GM19238 (cell line): ENCODE measurements around the gene THRB.
"Not testable (repeated sequence)": the region's sequence is repeated elsewhere in the genome, so short reads cannot be mapped to it uniquely, and the experiment has no call there.

Source experiments
- DNase-seq: peaks from one replicate; pipeline ENCODE4 v3.0.0; 2011; ENCODE audit warnings: low spot score; ENCODE audit not compliant: insufficient read length

The THRB gene

DNA sequence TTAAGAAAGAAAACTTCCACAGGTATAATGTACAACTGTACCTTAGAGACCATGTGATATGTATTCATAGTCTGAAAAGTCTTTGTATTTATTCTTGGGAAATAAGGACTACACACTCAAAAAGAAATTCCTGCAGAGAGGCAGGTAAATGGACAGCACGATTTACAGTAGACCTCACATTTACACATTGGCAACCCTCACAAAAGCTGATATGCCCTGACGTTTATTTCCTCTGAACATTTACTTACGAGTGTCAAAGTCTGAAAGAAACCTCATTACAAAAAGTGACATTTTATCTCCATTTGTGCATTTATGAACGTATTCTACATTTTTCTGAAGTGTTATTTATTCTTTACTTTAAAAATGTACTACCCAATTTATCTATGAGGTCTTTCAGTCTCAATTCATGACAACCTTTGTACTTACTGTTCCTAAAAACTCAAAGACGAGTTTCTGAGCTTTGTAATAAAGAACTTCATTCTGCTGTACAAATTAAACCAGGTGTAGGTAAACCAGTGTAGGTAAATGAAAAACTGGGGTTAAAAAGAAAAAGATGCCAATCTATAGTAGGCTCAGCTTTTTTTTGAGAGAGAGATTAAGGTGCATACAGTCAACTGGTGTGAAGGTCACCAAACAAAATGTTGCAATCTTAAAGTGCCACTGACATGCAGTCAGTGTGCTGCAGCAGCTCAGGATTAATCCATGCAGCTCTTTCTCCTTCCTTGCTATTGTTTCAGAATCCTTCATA, 44.3 kb downstream of the THRB start:
- no peak for DNase-seq

DNA sequence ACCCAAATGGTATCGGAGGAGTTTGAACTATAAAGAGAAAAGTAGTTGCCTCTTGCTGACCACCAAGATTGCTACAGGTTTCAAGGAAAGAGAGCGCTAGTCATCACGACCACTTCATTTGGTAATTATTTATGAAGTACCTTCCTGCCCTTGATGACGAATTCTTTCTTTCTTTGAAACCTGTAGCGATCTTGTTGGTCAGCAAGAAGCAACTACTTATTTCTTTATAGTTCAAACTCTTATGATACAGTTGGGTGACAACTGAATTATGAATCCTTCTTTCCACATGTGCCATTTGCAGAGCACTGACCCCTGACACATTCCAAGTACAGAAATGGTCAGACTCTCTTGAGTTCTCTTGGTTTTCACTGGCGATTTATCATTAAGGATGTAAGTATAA, 46.8 kb downstream of the THRB start:
- DNase-seq, result no peak

DNA sequence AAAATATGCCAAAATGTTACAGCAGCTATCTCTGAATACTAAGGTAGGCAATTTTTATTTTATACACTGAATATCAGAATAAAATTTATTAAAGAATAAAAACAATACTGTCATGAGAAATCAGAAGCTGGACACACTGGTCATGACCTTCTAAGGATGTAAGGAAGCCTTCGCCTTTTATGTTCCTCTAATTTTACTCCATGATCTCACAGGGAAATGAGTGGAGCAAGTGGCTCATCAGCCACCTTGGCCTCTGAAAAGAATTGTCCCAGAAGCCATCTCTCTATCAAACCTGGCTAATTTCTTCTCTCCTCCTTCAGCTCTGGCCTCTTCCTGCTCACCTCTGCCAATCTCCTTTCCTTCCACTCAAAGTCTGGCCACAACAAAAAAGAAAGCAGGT, 48.6 kb downstream of the THRB start:
- no peak for DNase-seq

DNA sequence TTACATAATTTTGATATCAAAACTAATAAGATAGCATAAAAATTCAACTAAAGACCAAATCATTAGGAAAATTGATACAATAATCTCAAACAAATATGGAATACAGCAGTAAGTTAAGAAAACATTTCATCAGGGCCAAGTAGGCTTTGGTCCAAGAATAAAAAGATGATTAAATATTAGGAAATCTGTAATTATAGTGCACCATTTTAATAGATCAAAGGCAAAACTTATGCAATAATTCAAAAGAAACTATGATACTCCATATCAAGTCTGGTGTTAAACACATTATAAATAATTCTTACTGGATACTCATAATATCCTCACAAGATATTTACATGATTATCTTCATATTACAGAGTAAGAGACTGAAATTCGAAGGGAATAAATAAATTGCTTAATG, 51.2 kb downstream of the THRB start:
- no peak for DNase-seq

DNA sequence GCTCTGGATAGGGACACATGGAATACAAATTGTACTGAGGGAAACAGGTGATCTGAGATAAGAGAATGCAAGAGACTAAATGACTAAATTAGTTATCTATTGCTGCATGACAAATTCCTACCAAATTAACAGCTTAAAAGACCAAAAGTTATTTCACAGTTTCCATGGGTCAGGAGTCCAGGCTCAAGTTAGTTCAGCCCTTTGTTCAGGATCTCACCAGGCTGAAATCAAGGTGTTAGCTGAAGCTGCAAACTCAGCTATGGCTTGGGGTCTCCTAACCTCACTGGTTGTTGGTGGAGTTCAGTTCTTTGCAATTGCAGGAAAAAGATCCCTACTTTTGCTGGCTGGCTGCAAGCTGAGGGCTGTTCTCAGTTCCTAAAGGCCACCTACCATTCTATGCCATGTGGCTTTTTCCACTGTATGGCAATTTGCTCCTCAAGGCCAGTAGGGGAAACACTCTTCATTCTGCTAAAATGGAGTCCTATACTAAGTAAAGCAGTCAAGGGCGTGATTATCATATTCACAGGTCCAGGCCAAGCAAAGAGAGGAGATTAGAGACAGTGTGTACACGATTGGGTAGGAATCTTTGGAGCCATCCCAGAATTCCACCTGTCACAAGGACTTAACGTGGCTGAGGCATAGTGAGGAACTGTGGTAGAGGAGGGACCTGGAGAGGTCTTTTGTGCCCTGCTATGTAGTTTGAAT, 53.7 kb downstream of the THRB start:
- DNase-seq, result no peak

DNA sequence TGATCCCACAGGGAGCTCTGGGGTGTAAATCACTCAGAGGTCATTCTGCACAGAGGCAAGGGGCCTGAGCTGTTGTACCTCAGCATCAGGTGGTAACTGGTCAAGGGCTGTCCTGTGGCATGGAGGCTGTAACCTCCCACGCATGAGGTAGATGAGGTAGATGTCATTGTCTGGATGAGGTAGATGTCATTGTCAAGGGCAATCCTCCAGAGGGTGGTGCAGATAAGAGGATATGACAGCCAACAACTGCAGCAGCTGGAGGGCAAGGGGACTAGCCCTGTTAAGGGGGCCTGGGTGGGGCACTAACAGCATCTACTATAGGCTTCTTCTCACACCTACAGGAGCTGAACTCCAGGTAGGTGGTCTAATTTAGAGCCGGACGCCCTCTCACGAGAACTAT, 55.6 kb downstream of the THRB start:
- DNase-seq, result no peak

DNA sequence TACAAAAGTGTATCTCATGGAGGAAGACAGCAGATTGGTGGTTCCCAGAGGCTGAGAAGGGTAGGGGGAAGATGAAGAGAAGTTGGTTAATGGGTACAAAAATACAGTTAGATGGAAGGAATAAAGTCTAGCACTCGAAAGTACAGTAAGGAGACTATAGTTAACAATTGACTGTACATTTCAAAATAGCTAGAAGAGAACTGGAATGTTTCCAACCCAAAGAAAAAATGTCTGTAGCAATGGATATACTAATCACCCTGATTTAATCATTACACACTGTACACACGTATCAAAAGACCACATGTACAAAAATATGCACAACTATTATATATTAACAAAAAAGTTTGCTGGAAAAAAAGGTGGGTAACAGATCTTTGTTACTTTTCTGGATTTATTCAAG, 57.3 kb downstream of the THRB start:
- DNase-seq, result no peak

DNA sequence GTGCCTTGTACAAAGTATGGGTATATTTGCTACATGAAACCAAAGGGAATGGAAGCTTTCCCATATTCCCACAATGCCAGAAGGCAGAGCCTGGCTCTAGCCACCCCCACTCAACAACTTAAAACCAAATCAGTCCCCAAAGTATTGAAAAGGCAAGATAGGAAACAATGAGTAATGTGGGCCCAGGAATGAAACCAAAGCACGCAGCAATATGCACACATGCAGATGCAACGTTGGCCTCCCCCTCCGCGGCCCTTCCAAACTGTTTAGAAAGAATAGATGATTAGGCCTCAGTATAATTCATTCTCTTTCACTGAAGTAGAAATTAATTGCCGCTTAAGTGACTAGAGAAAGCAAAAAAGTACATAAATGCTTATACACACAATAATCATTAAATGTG, 59.1 kb downstream of the THRB start:
- DNase-seq, result no peak

DNA sequence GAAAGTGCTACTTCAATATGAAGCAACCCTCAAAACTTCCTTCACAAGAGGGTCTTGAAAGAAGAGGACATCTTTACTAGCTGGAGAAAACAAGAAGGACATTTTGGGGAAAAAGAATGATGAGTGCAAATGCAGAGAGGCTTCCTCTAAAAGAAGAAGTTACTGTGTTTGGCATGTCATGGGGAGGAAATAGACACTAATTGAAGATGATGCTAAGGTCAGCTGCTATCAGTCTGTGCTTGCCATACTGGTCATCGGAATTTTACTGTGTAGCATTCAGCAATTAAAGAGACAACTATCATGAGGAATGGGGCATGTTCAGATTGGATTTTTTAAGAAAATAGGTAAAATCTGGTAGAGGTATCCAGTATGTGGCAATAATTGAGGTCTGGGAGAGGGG, 60.0 kb downstream of the THRB start:
- no peak for DNase-seq

DNA sequence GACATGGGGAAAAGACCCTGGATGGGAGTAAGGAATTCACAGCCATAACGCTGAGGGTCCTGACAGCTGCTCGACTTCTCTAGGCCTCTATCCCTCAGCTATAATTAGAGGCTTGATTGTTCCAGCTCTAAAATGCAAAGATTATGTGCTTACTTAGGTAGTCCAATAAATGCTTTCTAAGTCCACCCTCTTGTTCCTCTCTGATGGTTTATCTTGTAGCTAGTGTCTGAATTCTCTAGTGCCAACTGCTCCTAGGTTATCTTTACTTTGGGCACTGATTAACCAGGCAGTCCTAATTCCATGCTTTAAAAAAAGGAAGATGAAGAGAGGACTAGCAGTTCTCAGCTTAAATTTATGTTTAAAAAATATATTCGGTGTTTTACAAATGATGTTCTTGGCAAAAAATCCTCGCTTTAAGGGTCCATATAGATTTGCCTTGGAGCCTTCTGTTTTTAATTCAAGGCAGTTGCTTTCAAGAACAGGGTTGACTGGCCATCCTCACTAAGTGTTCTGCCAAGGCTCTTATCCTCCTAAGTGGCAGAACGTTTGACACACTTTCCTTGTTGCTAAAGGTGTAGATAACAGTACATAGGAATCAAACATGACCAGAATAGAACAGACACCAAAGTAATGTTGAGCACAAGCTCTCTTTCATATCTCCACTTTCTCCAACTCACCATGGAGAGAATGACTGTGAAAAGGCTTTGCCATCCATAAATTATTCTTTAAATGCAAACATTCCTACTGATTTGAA, 60.6 kb downstream of the THRB start:
- DNase-seq, result no peak

DNA sequence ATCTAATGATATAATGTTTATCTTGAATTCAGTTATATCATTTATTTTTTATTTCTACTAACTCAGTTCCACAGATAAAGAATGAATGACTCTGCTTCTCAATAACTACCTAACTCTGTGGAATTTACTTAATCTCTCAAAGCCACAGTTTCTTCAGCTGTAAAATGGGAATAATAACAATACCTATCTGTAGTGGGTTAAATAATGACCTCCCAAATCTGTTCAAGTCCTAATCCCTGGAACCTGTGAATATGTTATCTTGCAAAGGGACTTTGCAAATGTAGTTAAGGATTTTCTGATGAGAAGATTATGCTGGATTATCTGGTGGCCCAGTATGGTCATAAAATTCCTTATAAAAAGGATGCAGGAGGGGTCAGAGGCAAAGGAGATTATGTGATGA, 61.7 kb downstream of the THRB start:
- DNase-seq, result no peak

DNA sequence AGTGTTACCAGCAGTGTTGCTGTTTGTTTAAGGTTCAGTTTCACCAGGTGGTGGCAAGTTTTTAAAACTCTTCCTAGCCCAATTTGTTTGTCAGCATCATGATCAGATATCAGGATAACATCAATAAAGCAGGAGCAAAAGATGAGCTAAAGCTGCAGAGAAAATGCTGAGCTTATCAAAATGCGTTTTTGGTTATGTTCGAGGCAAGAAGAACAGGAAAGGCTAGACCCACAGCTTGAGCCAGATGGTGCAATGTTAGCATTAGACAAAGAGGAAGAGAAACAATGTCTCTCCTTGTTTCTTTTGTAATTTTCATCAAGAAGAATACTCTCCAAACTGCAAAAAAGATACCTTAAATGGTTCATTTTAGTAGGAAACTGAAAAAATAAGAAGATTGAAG, 66.2 kb downstream of the THRB start:
- DNase-seq, result no peak

DNA sequence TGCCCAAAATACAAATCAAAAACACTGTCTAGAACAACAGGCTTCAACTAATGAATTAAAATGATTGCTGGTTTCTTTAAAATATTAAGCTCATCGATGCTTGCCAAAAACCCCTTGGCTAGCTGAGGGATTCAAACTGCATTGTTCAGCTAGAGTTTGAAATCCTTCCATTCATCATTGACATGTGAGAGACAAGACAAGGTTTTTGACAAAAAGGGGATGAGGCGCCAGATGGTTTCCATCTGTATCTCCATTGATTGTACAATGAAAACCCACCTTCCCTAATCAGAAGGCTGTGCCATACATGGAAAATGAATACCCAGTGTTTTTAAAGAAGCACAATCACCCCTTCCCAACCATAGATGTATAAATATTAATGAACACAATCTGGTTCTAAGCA, 67.8 kb downstream of the THRB start:
- no peak for DNase-seq

DNA sequence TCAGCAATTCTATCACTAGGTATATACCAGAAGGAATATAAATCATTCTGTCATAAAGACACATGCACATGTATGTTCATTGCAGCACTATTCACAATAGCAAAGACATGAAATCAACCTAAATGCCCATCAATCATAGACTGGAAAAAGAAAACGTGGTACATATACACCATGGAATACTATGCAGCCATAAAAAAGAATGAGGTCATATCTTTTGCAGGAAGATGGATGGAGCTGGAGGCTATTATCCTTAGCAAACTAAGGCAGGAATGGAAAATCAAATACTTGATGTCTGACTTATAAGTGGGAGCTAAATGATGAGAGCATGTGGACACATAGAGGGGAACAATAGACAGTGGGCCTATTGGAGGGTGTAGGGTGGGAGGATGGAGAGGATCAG, 73.8 kb downstream of the THRB start:
- DNase-seq, result not testable (repeated sequence)

DNA sequence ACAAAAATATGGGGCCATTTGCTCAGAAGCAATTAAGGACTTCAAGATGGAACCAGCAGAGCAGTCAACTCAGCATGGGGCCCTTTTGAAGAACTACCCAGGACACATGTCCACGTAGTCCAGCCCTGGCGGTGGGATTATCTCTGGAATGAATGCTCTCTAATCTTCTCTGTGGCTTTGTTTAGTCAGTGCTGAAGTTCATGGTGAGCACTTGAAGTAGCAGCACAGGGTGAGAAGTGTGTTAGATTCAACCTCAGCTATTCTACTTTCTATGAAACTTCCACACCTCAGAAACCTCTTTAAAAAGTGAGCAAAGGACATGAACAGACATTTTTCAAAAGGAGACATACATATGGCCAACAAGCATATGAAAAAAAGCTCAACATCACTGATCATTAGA, 74.4 kb downstream of the THRB start:
- DNase-seq, result no peak

DNA sequence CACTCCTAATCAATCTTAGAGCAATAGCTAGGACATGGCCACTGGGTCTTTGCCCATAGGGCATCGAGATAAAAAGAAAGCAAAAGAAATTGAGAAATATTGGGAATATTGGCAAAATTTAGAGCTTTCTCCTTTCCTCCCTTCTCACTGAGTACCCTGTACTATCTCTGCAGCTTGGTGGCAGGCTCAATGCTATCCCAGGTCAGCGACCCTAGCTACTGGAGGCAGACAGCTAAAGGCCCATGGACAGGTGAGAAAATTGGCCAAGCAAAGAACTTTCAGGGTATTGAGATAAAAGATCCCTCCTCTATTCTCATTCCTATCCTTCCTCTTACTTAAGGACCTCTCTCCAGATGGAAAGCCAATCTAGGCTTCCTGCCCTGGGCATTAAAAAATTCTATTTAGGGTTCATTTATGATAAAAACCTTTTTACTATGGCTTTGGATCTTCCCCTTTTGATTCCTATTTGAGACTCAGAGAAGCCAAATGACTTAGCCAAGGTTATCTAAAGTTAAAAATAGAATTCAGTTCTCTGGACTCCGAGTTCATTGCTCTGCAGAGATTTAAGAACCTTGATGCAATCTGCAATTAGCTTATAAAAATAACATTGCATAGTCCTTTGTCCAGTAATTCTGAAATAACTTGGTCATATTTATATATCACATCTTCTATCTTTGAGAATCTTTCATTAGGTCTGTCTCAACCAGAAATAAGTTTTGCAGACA, 75.4 kb downstream of the THRB start:
- DNase-seq, result no peak

DNA sequence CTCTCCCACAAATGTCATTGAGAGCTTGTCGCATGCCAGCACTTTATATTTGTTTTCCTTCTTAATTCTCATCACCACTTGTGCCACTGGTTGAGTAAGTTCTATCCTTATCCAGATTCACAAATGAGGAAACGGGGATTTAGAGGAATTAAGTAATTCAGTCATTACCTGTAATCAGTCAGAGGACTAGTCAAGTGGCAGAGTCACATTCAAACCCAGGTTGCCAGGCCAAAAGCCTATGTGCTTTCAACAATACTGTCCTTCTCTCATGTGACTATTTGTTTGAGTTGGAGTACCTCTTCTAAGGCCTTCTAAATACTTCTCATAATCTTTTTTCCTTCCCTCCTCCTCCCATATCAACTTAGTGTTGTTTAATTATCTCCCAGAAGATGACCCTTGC, 76.9 kb downstream of the THRB start:
- no peak for DNase-seq

DNA sequence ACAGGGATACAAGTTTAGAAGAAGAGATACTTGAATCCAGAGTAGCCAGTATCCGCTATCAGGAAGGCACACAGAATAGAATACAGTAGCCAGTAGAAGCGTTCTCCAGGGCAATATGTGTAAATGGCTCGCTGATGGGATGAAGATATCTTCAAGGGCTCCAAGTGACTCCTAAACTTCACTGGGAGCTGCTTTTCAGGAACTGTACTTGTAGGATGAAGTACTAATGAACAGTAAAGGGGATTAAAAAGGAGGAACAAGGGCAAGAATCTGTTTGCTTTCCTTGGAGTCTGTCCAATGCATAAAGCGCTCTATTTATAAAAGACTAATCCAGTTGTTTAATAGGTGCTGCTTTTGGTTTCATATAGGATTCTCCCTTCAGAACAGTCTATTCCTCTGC, 78.4 kb downstream of the THRB start:
- no peak for DNase-seq

DNA sequence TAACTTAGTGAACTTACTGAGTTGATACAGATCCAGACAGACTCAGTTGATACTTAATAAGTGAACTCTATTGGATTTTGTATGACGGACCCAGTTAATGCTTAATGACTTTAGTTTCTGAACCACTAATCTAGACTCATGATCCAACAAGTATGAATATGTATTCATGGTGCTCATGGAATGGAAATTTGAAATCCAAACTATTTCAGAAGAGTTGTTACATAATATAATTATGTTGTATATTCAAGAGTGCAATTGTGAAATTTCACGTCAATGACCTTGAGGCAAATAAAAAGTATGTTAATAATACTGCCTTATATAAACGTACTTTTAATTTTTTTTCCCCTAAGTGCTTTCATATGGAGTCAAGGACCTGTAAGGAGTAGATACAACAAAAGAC, 78.8 kb downstream of the THRB start:
- no peak for DNase-seq

DNA sequence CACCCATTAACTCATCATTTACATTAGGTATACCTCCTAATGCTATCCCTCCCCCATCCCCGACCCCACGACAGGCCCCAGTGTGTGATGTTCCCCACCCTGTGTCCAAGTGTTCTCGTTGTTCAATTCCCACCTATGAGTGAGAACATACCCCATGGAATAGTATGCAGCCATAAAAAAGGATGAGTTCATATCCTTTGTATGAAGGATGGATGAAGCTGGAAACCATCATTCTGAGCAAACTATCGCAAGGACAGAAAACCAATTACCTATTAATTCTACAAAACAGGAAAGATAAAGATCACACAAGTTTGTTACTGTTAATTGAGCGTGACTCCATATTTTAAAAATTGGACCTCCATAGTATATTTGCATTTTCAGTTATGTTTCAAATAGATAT, 81.0 kb downstream of the THRB start:
- not testable (repeated sequence) for DNase-seq

DNA sequence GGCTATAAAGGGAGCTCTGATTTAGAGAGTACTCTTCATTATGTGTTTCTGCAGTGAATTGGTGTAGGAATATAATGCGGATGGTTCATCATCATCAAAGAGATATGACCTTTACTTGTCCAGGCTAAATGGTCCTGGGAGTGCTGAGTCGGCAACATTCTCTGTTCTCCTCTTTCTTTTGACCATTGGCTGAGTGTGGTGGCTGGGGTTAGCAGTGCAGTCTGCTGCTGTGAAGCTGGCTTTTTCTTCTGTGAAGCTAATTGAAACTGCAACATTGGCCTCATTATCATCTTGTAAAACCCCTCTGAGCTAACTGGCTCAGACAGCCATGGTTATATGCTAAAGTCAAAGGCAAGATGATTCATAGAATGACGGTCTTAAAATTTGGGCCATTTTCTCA, 83.8 kb downstream of the THRB start:
- DNase-seq, result no peak
